Tibial nerve (tissue), 4 donors: ENCODE data around the gene TNS3. TPM values are rescaled to one million over a fixed set of nuclear protein-coding genes. Genes with fewer than 3 reads are reported as not detected.

Experiments
- DNase-seq, 2 donors: peaks; one replicate each; pipeline ENCODE4 v3.0.0-alpha.2; 2019; ENCODE audit warnings: low spot score in 2 of 2
- H3K27ac ChIP-seq, 4 donors: fragments of 200-600 bp; sonication (generic) in 3 of 4; one replicate each; pipeline ENCODE4 v1.5.1; 2017 to 2019; ENCODE audit warnings: mild to moderate bottlenecking in 1 of 4
- H3K27me3 ChIP-seq, 2 donors: fragments of 200-600 bp; sonication (generic) in 1 of 2; one replicate each; pipeline versions ENCODE4 v1.5.1 to v1.6.0; 2017 to 2019
- H3K36me3 ChIP-seq, 3 donors: fragments of 200-600 bp; sonication (generic); one replicate each; pipeline ENCODE4 v1.5.1; 2018 to 2019
- H3K4me1 ChIP-seq, 4 donors: fragments of 200-600 bp; sonication (generic) in 3 of 4; one replicate each; pipeline ENCODE4 v1.5.1; 2017 to 2019
- H3K4me3 ChIP-seq, 4 donors: fragments of 200-600 bp; sonication (generic) in 3 of 4; one replicate each; pipeline ENCODE4 v1.5.1; 2017 to 2019; ENCODE audit warnings: mild to moderate bottlenecking in 1 of 4, moderate library complexity in 1 of 4
- H3K9me3 ChIP-seq, 4 donors: fragments of 200-600 bp; sonication (generic) in 3 of 4; one replicate each; pipeline ENCODE4 v1.5.1; 2017 to 2019
- CTCF ChIP-seq, 5 experiments: fragments of 200-600 bp in 3 of 5; fragments of 450-650 bp in 2 of 5; sonication (generic) in 3 of 5; IDR thresholded peaks; one replicate each; pipeline ENCODE4 v1.5.1; 2016 to 2019; ENCODE audit warnings: antibody characterized with exemption in 5 of 5, mild to moderate bottlenecking in 3 of 5, moderate library complexity in 2 of 5
- EP300 ChIP-seq, 2 donors: sonication (generic); formaldehyde crosslinking; IDR thresholded peaks; one replicate each; pipeline ENCODE4 v1.6.1; 2017; ENCODE audit warnings: antibody characterized with exemption in 2 of 2, mild to moderate bottlenecking in 1 of 2
- POLR2A ChIP-seq, 2 donors: fragments of 450-650 bp; IDR thresholded peaks; one replicate each; pipeline ENCODE4 v1.6.1; 2017; ENCODE audit warnings: antibody characterized with exemption in 2 of 2, mild to moderate bottlenecking in 2 of 2, moderate library complexity in 2 of 2
- WGBS, 2 donors: methylation state at CpG; one replicate each; pipeline ENCODE4 v1.1.5; 2018; 5-methylcytosine and 5-hydroxymethylcytosine counted together
- total RNA-seq, 4 donors: library from RNA; depleted of rRNA; stranded (reverse); fragments of >200 nt; gene quantifications; one replicate each; pipeline ENCODE4 v1.1.0, GENCODE V29; 2016

The TNS3 gene
- total RNA-seq, 4 donors from 2014 or later, result 118 to 142 (median 133) TPM

- WGBS, 2 donors, result 83 to 87% methylated on average over 15 to 17 of the region's 17 CpGs
- peaks cover 0 to 29% (median 0%) of the 10 kb centered on the region in 3 donors for H3K36me3 ChIP-seq
- peaks cover 0 to 57% (median 25%) of the 10 kb centered on the region in 4 donors for H3K4me1 ChIP-seq
- no peaks in the 10 kb centered on the region for H3K27me3 ChIP-seq
- H3K4me3 ChIP-seq, result no peak overlapping the region
- H3K27ac ChIP-seq, result peak overlapping the region in 2 of 4 donors; percentile 51 to 77
- no peak for TF ChIP-seq EP300 (IDR thresholded peaks at IDR 0.05)
- no peak for TF ChIP-seq CTCF (IDR thresholded peaks at IDR 0.05)
- no peak for TF ChIP-seq POLR2A (IDR thresholded peaks at IDR 0.05)
- H3K9me3 ChIP-seq, result no peaks in the 10 kb centered on the region
- DNase-seq, result no peak
Observed at GRCh38 chr7:47401611-47402570, 180.0 kb downstream of the TNS3 start.

- Histone ChIP-seq H3K4me1 (peaks cover 0 to 46% (median 14%) of the 10 kb centered on the region in 4 donors), H3K9me3 (no peaks in the 10 kb centered on the region), H3K4me3 (no peak overlapping the region), H3K36me3 (peaks cover 0 to 40% (median 4%) of the 10 kb centered on the region in 3 donors), H3K27me3 (no peaks in the 10 kb centered on the region), H3K27ac (no peak overlapping the region)
- DNase-seq, result no peak
- WGBS, 2 donors, result 93 to 94% methylated on average over 20 to 21 of the region's 21 CpGs
- TF ChIP-seq POLR2A (IDR thresholded peaks at IDR 0.05) (no peak), CTCF (IDR thresholded peaks at IDR 0.05) (no peak), EP300 (IDR thresholded peaks at IDR 0.05) (no peak)
Observed at GRCh38 chr7:47400741-47401206, 181.1 kb downstream of the TNS3 start.

- WGBS, 2 donors, result 97 to 98% methylated on average over 2 of the region's 2 CpGs
Observed at GRCh38 chr7:47400001-47400400, 181.9 kb downstream of the TNS3 start.

GRCh38 chr7:47394751-47395252, 187.1 kb downstream of the TNS3 start:
- TF ChIP-seq CTCF (IDR thresholded peaks at IDR 0.05), result no peak
- TF ChIP-seq POLR2A (IDR thresholded peaks at IDR 0.05), result no peak
- TF ChIP-seq EP300 (IDR thresholded peaks at IDR 0.05), result no peak
- H3K27ac ChIP-seq, result no peak overlapping the region
- no peak for DNase-seq
- no peaks in the 10 kb centered on the region for H3K27me3 ChIP-seq
- H3K36me3 ChIP-seq, result peaks cover 2 to 73% (median 4%) of the 10 kb centered on the region in 3 donors
- peaks cover 0 to 9% (median 0%) of the 10 kb centered on the region in 4 donors for H3K4me1 ChIP-seq
- 88 to 89% methylated on average over 11 of the region's 11 CpGs for WGBS, 2 donors
- no peak overlapping the region for H3K4me3 ChIP-seq
- H3K9me3 ChIP-seq, result no peaks in the 10 kb centered on the region

More at GRCh38 chr7:47400001-47400400, 181.9 kb downstream of the TNS3 start:
- Histone ChIP-seq H3K27me3 (no peaks in the 10 kb centered on the region), H3K36me3 (peaks cover 0 to 48% (median 4%) of the 10 kb centered on the region in 3 donors), H3K9me3 (no peaks in the 10 kb centered on the region), H3K4me1 (peaks cover 0 to 38% (median 10%) of the 10 kb centered on the region in 4 donors), H3K4me3 (no peak overlapping the region), H3K27ac (no peak overlapping the region)
- no peak for TF ChIP-seq EP300 (IDR thresholded peaks at IDR 0.05)
- no peak for TF ChIP-seq POLR2A (IDR thresholded peaks at IDR 0.05)
- no peak for TF ChIP-seq CTCF (IDR thresholded peaks at IDR 0.05)
- no peak for DNase-seq

GRCh38 chr7:47394216-47394615, 187.7 kb downstream of the TNS3 start:
- whole genome bisulfite sequencing, 2 donors, result 79 to 85% methylated on average over 6 of the region's 6 CpGs
- H3K27me3 ChIP-seq, result no peaks in the 10 kb centered on the region
- TF ChIP-seq POLR2A (IDR thresholded peaks at IDR 0.05), result no peak
- TF ChIP-seq CTCF (IDR thresholded peaks at IDR 0.05), result no peak
- peaks cover 0 to 9% (median 0%) of the 10 kb centered on the region in 4 donors for H3K4me1 ChIP-seq
- no peak for DNase-seq
- no peaks in the 10 kb centered on the region for H3K9me3 ChIP-seq
- H3K27ac ChIP-seq, result no peak overlapping the region
- H3K36me3 ChIP-seq, result peaks cover 2 to 76% (median 4%) of the 10 kb centered on the region in 3 donors
- no peak overlapping the region for H3K4me3 ChIP-seq
